GM23248 (cell line): ENCODE measurements around the gene STX2. TPM values are rescaled to one million over a fixed set of nuclear protein-coding genes. Genes with fewer than 3 reads are reported as not detected.
"Not testable (repeated sequence)": the region's sequence is repeated elsewhere in the genome, so short reads cannot be mapped to it uniquely, and the experiment has no call there.

Source experiments
- DNase-seq: peaks from one replicate; pipeline ENCODE4 v3.0.0-alpha.2; 2015
- H2AFZ ChIP-seq: fragments of 200-600 bp; sonication (generic); 2 replicates; pipeline ENCODE4 v1.6.1; 2016; ENCODE audit warnings: antibody characterized with exemption
- H3F3A ChIP-seq: fragments of 200-600 bp; sonication (generic); 2 replicates; pipeline ENCODE4 v1.6.1; 2016; ENCODE audit warnings: mild to moderate bottlenecking, antibody characterized with exemption, mixed run types; ENCODE audit not compliant: insufficient read depth
- H3K27ac ChIP-seq: fragments of 200-600 bp; sonication (generic); 2 replicates; pipeline ENCODE4 v1.5.1; 2016; ENCODE audit warnings: mild to moderate bottlenecking
- H3K27me3 ChIP-seq: fragments of 200-600 bp; sonication (generic); replicated peaks from 2 replicates; pipeline ENCODE4 v1.6.1; 2016; ENCODE audit warnings: mild to moderate bottlenecking; ENCODE audit not compliant: insufficient read depth
- H3K36me3 ChIP-seq: fragments of 200-600 bp; sonication (generic); 2 replicates; pipeline ENCODE4 v1.6.1; 2016; ENCODE audit warnings: low read depth, mild to moderate bottlenecking
- H3K4me1 ChIP-seq: fragments of 200-600 bp; sonication (generic); 2 replicates; pipeline ENCODE4 v1.6.1; 2016; ENCODE audit warnings: mild to moderate bottlenecking; ENCODE audit not compliant: insufficient read depth
- H3K4me2 ChIP-seq: fragments of 200-600 bp; sonication (generic); one replicate; pipeline ENCODE4 v1.6.1; 2016; ENCODE audit warnings: mild to moderate bottlenecking; ENCODE audit not compliant: unreplicated experiment
- H3K4me3 ChIP-seq: fragments of 200-600 bp; sonication (generic); 2 replicates; pipeline ENCODE4 v1.5.1; 2016; ENCODE audit warnings: mild to moderate bottlenecking
- H3K79me2 ChIP-seq: fragments of 200-600 bp; sonication (generic); 2 replicates; pipeline ENCODE4 v1.6.1; 2016; ENCODE audit warnings: mild to moderate bottlenecking; ENCODE audit not compliant: insufficient read depth
- H3K9ac ChIP-seq: fragments of 200-600 bp; sonication (generic); 2 replicates; pipeline ENCODE4 v1.6.1; 2016; ENCODE audit warnings: mild to moderate bottlenecking
- H3K9me2 ChIP-seq: fragments of 200-600 bp; sonication (generic); 2 replicates; pipeline ENCODE4 v1.6.1; 2016; ENCODE audit warnings: mixed run types, mild to moderate bottlenecking, moderate library complexity; ENCODE audit not compliant: insufficient read depth
- H3K9me3 ChIP-seq: fragments of 200-600 bp; sonication (generic); one replicate; pipeline ENCODE4 v1.6.1; 2017; ENCODE audit warnings: low read depth
- H4K20me1 ChIP-seq: fragments of 200-600 bp; sonication (generic); 2 replicates; pipeline ENCODE4 v1.6.0; 2016; ENCODE audit not compliant: insufficient read depth
- EZH2 ChIP-seq: fragments of 200-600 bp; sonication (generic); IDR thresholded peaks from 2 replicates; pipeline ENCODE4 v1.6.1; 2018; ENCODE audit warnings: antibody characterized with exemption, mild to moderate bottlenecking; ENCODE audit not compliant: insufficient read depth, poor library complexity, severe bottlenecking
- EZH2phosphoT487 ChIP-seq: fragments of 200-600 bp; sonication (generic); IDR thresholded peaks from 2 replicates; pipeline ENCODE4 v1.6.1; 2018; ENCODE audit warnings: antibody characterized with exemption, moderate library complexity, mild to moderate bottlenecking, low read depth; ENCODE audit not compliant: insufficient read depth
- WGBS, 2 experiments: methylation state at CpG; one replicate each; pipeline ENCODE4 v1.1.6; 2015 to 2017; ENCODE audit warnings: low lambda C conversion rate in 2 of 2, low coverage in 1 of 2; ENCODE audit errors: missing lambda C conversion rate in 2 of 2; 5-methylcytosine and 5-hydroxymethylcytosine counted together
- in situ Hi-C: fragments of 300-500 bp; cut with MboI; formaldehyde crosslinking; loops from 2 replicates; pipeline ENCODE4 v1.15.0; 2020
- polyA plus RNA-seq: library from polyadenylated mRNA; unstranded; fragments of >200 nt; fragmentation: Nextera tagmentation; extraction: Ambion mirVana; gene quantifications from 2 replicates; pipeline ENCODE4 v1.2.1, GENCODE V29; 2016
- total RNA-seq: library from RNA; depleted of rRNA; stranded (reverse); fragments of >200 nt; shearing (Covaris generic); gene quantifications from 2 replicates; pipeline ENCODE4 v1.2.3, GENCODE V29; 2014; rRNA removed

The STX2 gene
- total RNA-seq: 45.5 and 46.9 TPM in 2 replicates
- 28.9 and 30.1 TPM in 2 replicates for polyA plus RNA-seq

GRCh38 chr12:130838951-130839769 is at the start of gene STX2:
TSS of gene STX2 (minus strand) at chr12:130839250. CDS start at chr12:130839099, 151 bp downstream.
- in situ Hi-C loops: no loop called here
- Histone ChIP-seq H3K4me3 (peak within 1 kb of the TSS; percentile 90), H3K9ac (peak within 1 kb of the TSS; percentile 81), H3K4me2 (peak within 1 kb of the TSS; percentile 87), H2AFZ (peak within 1 kb of the TSS; percentile 94), H3K27me3 (no peaks in the 10 kb centered on the region), H3K27ac (peak within 1 kb of the TSS; percentile 36), H3F3A (no peaks in the 10 kb centered on the region), H3K79me2 (peaks cover 46% of the 10 kb centered on the region), H4K20me1 (no peaks in the 10 kb centered on the region), H3K9me2 (no peaks in the 10 kb centered on the region), H3K36me3 (no peaks in the 10 kb centered on the region), H3K9me3 (no peaks in the 10 kb centered on the region), H3K4me1 (peaks cover 6% of the 10 kb centered on the region; the same call in 1 of the 2 replicates)
- peak; percentile 88 for DNase-seq
- no peak for TF ChIP-seq EZH2phosphoT487
- no peak for TF ChIP-seq EZH2
- WGBS, 2 experiments: 2% methylated on average over 33 to 42 of the region's 79 CpGs

- H3K9me3 ChIP-seq, H3F3A ChIP-seq, H3K27me3 ChIP-seq, H3K79me2 ChIP-seq, H4K20me1 ChIP-seq, H3K4me2 ChIP-seq, H3K36me3 ChIP-seq, H3K4me1 ChIP-seq, H3K27ac ChIP-seq, DNase-seq, H2AFZ ChIP-seq, H3K9ac ChIP-seq, H3K9me2 ChIP-seq, in situ Hi-C loops, H3K4me3 ChIP-seq: not testable (repeated sequence)
- 65 to 66% methylated on average over 10 to 12 of the region's 17 CpGs for WGBS, 2 experiments
Measured at GRCh38 chr12:130887190-130887589, 48.1 kb upstream of the STX2 start.

- WGBS, 2 experiments: 67 to 72% methylated on average over 1 of the region's 1 CpG
- H3K4me3 ChIP-seq: no peak overlapping the region
- 0 out of 2 replicates have a peak, but pooled peaks cover 3% of the 10 kb centered on the region for H4K20me1 ChIP-seq
- peaks cover 22% of the 10 kb centered on the region for H3F3A ChIP-seq
- H2AFZ ChIP-seq: no peak overlapping the region
- H3K9me2 ChIP-seq: no peaks in the 10 kb centered on the region
- in situ Hi-C loops: no loop called here
- no peak overlapping the region for H3K9ac ChIP-seq
- DNase-seq: no peak
- no peak for TF ChIP-seq EZH2
- no peak for TF ChIP-seq EZH2phosphoT487
- H3K27ac ChIP-seq: no peak overlapping the region
- H3K27me3 ChIP-seq: no peaks in the 10 kb centered on the region
- H3K4me1 ChIP-seq: no peaks in the 10 kb centered on the region
- peaks cover 8% of the 10 kb centered on the region for H3K36me3 ChIP-seq
- no peaks in the 10 kb centered on the region for H3K79me2 ChIP-seq
- H3K9me3 ChIP-seq: no peaks in the 10 kb centered on the region
- H3K4me2 ChIP-seq: no peak overlapping the region
Measured at GRCh38 chr12:130881548-130881947, 42.5 kb upstream of the STX2 start.

- no peak for TF ChIP-seq EZH2phosphoT487
- H3K9me2 ChIP-seq: no peaks in the 10 kb centered on the region
- no peaks in the 10 kb centered on the region for H3K79me2 ChIP-seq
- no peaks in the 10 kb centered on the region for H3K4me1 ChIP-seq
- H3K27ac ChIP-seq: no peak overlapping the region
- peaks cover 27% of the 10 kb centered on the region for H3F3A ChIP-seq
- no peaks in the 10 kb centered on the region for H3K27me3 ChIP-seq
- H3K4me3 ChIP-seq: no peak overlapping the region; the same call in 1 of the 2 replicates
- 71 to 72% methylated on average over 5 of the region's 5 CpGs for WGBS, 2 experiments
- no peaks in the 10 kb centered on the region for H3K9me3 ChIP-seq
- no peak overlapping the region for H3K4me2 ChIP-seq
- peaks cover 13% of the 10 kb centered on the region for H3K36me3 ChIP-seq
- H4K20me1 ChIP-seq: 0 out of 2 replicates have a peak, but pooled peaks cover 3% of the 10 kb centered on the region
- in situ Hi-C loops: no loop called here
- peak overlapping the region; percentile 82 for H2AFZ ChIP-seq
- H3K9ac ChIP-seq: no peak overlapping the region
- no peak for DNase-seq
Measured at GRCh38 chr12:130881046-130881445, 42.0 kb upstream of the STX2 start.
